GM19035 (cell line): ENCODE results near the gene FDXACB1.

Experiments
- ATAC-seq: cut with Tn5 transposase; IDR thresholded peaks from one replicate; pipeline ENCODE4 v1.9.1; 2021; ENCODE audit not compliant: unreplicated experiment

The FDXACB1 gene

GRCh38 chr11:111878849-111879636 is at the start of gene FDXACB1, which contains the start of gene CFAP68:
FDXACB1 (minus strand) TSS chr11:111879165; CDS start chr11:111879132, 33 bp downstream.
CFAP68 (plus strand) TSS chr11:111879541; CDS start chr11:111879561, 20 bp downstream.
- ATAC-seq = peak; percentile 93

- ATAC-seq = peak; percentile 94
Measured at GRCh38 chr11:111926505-111927391, 47.8 kb upstream of the FDXACB1 start.

- no peak for ATAC-seq
Measured at GRCh38 chr11:111925953-111926352, 47.0 kb upstream of the FDXACB1 start.

GRCh38 chr11:111923951-111924350 is 45.0 kb upstream of the FDXACB1 start:
- ATAC-seq = no peak

GRCh38 chr11:111923351-111923788 is 44.4 kb upstream of the FDXACB1 start:
- no peak for ATAC-seq

GRCh38 chr11:111922803-111923202 is 43.8 kb upstream of the FDXACB1 start:
- ATAC-seq = no peak

- no peak for ATAC-seq
Measured at GRCh38 chr11:111921541-111922230, 42.7 kb upstream of the FDXACB1 start.

GRCh38 chr11:111920908-111921307 is 41.9 kb upstream of the FDXACB1 start:
- no peak for ATAC-seq

GRCh38 chr11:111918390-111919256 is 39.7 kb upstream of the FDXACB1 start, which contains the start of gene C11orf52:
C11orf52 (plus strand) TSS chr11:111918913; CDS start chr11:111918973, 60 bp downstream.
- no peak for ATAC-seq

GRCh38 chr11:111917788-111918187 is 38.8 kb upstream of the FDXACB1 start:
- ATAC-seq = no peak

GRCh38 chr11:111917312-111917711 is 38.3 kb upstream of the FDXACB1 start:
- no peak for ATAC-seq

- no peak for ATAC-seq
Measured at GRCh38 chr11:111916768-111917167, 37.8 kb upstream of the FDXACB1 start.

GRCh38 chr11:111913997-111914396 is 35.0 kb upstream of the FDXACB1 start:
- no peak for ATAC-seq

GRCh38 chr11:111913031-111913861 is 34.3 kb upstream of the FDXACB1 start:
- no peak for ATAC-seq

- ATAC-seq = no peak
Measured at GRCh38 chr11:111912535-111912934, 33.6 kb upstream of the FDXACB1 start, which contains the start of gene HSPB2. HSPB2 (plus strand) TSS chr11:111912734; CDS start chr11:111912830, 96 bp downstream.

- ATAC-seq = no peak
Measured at GRCh38 chr11:111911563-111912401, 32.8 kb upstream of the FDXACB1 start, which contains the start of gene CRYAB. CRYAB (minus strand) TSS chr11:111911770; CDS start chr11:111911724, 46 bp downstream.

GRCh38 chr11:111910676-111911562 is 32.0 kb upstream of the FDXACB1 start:
- ATAC-seq = no peak
